ENCODE measurements around the gene TGFBR3L. TPM values are rescaled to one million over a fixed set of nuclear protein-coding genes. Genes with fewer than 3 reads are reported as not detected.

Gene TGFBR3L
- total RNA-seq, 1 donor from 2014 or later = 8.2 TPM

DNA sequence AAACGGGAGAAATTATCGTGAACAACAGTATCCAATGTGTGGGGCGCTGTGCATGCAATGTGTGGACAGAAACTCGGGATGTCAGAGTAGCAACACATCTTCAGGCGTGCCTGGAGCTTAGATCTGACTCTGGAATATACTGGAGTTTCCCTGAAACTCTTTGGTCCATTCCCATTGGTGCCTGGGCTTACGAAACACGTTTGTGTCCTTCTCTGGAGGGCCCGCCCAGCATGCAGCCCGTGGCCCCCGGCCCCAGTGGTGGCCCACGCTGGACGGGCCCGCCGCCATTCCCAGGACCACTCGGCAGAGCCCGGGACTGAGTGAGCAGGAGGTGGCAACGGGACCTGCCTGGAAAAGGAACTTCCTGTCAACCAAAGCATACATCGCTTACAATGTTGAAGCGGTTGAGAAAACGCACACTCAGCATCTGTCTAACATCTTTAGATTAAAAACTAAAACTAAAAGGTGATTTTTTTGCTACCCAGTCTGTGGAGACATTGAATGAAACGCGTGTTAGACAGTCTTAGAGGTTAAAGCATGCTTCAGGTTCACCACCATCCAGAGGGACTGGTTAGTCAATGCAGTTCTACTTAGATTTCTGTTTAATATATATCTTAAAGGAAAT is 48.1 kb downstream of the TGFBR3L start:
- no peaks in the 10 kb centered on the region for H3K9me3 ChIP-seq (replicated peaks)
- peaks cover 77% of the 10 kb centered on the region for H3K36me3 ChIP-seq

DNA sequence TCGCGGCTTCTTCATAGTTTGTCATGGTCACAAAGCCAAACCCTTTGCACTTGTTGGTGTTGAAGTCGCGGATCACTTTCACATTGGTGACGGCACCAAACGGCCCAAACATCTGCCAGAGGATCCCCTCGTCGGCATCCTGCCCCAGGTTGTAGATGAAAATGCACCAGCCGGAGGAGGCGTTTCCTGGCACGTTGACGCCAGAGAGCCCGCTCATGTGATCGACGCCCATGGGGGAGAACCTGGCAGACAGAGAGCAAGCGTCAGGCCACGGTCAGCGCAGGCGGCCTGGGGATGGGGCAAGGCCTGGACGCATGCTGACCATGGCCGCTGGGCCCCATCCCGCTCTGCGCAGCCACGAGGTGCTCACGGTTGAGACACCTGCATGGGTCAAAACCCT is 48.9 kb downstream of the TGFBR3L start:
- intact Hi-C loops (cut with micrococcal nuclease) = no loop called here
- Histone ChIP-seq H3K4me3 (no peak overlapping the region), H3K27me3 (ENCODE audit: low read depth) (no peaks in the 10 kb centered on the region), H3K4me1 (no peaks in the 10 kb centered on the region), H3K9me3 (replicated peaks) (no peaks in the 10 kb centered on the region), H3K27ac (replicated peaks) (no peak overlapping the region), H3K36me3 (peaks cover 75% of the 10 kb centered on the region)
- TF ChIP-seq, protein P1, sequence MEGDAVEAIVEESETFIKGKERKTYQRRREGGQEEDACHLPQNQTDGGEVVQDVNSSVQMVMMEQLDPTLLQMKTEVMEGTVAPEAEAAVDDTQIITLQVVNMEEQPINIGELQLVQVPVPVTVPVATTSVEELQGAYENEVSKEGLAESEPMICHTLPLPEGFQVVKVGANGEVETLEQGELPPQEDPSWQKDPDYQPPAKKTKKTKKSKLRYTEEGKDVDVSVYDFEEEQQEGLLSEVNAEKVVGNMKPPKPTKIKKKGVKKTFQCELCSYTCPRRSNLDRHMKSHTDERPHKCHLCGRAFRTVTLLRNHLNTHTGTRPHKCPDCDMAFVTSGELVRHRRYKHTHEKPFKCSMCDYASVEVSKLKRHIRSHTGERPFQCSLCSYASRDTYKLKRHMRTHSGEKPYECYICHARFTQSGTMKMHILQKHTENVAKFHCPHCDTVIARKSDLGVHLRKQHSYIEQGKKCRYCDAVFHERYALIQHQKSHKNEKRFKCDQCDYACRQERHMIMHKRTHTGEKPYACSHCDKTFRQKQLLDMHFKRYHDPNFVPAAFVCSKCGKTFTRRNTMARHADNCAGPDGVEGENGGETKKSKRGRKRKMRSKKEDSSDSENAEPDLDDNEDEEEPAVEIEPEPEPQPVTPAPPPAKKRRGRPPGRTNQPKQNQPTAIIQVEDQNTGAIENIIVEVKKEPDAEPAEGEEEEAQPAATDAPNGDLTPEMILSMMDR (IDR thresholded peaks at IDR 0.05; ENCODE audit: borderline replicate concordance) = no peak
- DNase-seq = no peak

More for the DNA sequence above, 48.1 kb downstream of the TGFBR3L start:
- Histone ChIP-seq H3K4me1 (no peaks in the 10 kb centered on the region), H3K4me3 (no peak overlapping the region), H3K27me3 (ENCODE audit: low read depth) (no peaks in the 10 kb centered on the region), H3K27ac (replicated peaks) (no peak overlapping the region)
- TF ChIP-seq, protein P1 (IDR thresholded peaks at IDR 0.05; ENCODE audit: borderline replicate concordance) = no peak
- DNase-seq = no peak
- intact Hi-C loops (cut with micrococcal nuclease) = no loop called here

DNA sequence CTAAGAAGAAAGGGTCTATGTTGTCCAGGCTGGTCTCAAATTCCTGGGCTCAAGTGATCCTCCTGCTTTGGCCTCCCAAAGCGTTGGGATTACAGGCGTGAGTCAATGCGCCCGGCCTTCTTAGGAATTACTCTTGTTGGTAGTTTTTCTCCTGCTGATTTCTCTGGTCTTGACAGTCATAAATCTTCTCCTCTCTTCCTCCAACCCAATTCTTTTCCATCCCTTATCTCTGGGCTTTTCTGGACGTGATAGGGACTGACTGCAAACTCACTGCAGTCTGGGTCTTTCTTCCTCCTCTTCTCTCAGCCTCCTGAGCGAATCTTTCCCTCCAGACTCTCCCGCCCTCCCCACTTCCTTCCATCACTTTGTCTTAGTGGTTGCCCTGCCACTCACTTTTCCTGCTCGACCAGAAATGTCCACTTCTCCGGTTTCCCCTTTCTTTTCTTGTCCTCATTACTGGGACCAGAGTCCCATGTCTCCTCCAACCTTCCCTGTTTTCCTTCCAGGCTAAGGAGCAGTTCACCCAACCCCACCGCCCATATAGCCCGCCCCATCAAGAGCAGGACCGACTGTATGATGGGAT is 50.7 kb downstream of the TGFBR3L start:
- H3K4me1 ChIP-seq = peaks cover 3% of the 10 kb centered on the region
- no peaks in the 10 kb centered on the region for H3K9me3 ChIP-seq (replicated peaks)
- peaks cover 82% of the 10 kb centered on the region for H3K36me3 ChIP-seq
- no peaks in the 10 kb centered on the region for H3K27me3 ChIP-seq (ENCODE audit: low read depth)
- no peak overlapping the region for H3K4me3 ChIP-seq
- H3K27ac ChIP-seq (replicated peaks) = no peak overlapping the region
- TF ChIP-seq, protein P1 (IDR thresholded peaks at IDR 0.05; ENCODE audit: borderline replicate concordance) = no peak
- intact Hi-C loops (cut with micrococcal nuclease) = no loop called here
- DNase-seq = no peak

DNA sequence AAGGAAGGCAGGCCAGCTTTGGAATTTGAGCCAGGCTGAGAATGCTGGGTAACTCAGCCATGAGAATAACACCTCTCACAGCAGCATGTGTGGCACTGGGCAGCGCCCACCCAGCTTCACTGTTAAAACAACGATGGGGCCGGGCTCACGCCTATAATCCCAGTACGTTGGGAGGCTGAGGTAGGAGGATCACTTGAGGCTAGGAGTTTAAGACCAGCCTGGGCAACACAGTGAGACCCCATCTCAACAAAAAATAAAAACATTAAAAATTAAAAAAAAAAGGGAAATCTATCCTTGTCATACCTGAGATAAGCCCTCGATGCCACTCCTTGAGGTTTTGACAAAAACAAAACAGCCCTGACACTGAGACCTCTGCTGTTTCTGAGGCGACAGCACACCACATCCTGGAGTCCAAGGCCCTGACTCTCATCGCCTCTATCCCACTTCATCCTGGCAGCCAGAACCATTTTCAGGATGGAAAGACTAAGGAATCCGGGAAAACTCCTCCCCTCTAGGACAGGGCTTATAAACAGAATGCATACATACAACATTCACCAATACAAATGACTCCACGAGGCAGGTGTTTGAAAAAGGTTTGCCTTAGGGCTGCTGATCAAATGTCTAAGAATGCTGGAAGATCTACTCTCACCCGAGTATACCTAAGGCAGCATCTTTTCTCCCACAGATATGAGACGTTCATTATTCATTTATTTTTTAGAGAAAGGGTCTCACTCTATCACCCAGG is 51.5 kb downstream of the TGFBR3L start:
- no peak overlapping the region for H3K27ac ChIP-seq (replicated peaks)
- TF ChIP-seq, protein P1 (IDR thresholded peaks at IDR 0.05; ENCODE audit: borderline replicate concordance) = no peak
- no peaks in the 10 kb centered on the region for H3K9me3 ChIP-seq (replicated peaks)
- intact Hi-C loops (cut with micrococcal nuclease) = no loop called here
- peaks cover 78% of the 10 kb centered on the region for H3K36me3 ChIP-seq
- H3K27me3 ChIP-seq (ENCODE audit: low read depth) = no peaks in the 10 kb centered on the region
- no peak for DNase-seq
- H3K4me3 ChIP-seq = no peak overlapping the region
- H3K4me1 ChIP-seq = peaks cover 3% of the 10 kb centered on the region

DNA sequence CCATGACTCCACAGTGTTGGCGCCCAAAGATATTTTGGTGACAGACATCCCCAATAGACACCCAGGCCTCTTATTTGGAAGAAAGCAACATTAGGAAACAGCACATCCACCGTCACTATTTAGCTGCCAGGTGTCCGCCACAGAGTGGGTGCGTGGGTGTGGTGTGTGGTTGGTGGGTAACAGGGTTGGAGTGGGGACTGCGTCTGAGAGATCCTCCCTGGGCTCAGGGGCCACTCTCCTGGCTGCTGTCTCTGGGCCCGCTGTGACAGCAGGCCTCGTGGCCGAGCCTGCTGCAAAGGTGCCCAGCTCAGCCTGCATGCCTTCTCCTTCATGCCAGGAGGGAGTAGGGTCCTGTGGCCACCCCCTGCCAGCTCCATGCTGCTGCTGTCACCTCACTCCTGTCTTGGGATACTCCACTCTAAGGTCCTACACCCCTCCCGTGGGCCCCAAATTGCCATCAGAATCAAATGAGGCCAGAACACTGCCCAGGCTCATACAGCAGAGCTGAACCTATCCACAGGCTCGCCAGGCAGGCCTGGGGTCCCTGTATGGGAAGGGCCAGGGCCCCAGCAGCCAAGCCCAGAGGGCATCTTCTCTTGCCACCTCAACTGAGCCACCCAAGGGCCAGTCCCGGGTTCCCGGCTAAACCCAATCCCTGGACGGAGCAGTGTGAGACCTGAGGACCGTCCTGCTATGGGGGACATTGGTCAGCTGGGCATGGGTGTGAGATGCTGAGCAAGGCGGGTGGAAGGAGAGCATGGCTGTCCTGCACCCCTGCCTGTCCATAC is 53.6 kb downstream of the TGFBR3L start:
- H3K4me1 ChIP-seq = peaks cover 5% of the 10 kb centered on the region
- TF ChIP-seq, protein P1 (IDR thresholded peaks at IDR 0.05; ENCODE audit: borderline replicate concordance) = no peak
- H3K4me3 ChIP-seq = no peak overlapping the region
- no peaks in the 10 kb centered on the region for H3K27me3 ChIP-seq (ENCODE audit: low read depth)
- H3K9me3 ChIP-seq (replicated peaks) = no peaks in the 10 kb centered on the region
- no peak overlapping the region for H3K27ac ChIP-seq (replicated peaks)
- intact Hi-C loops (cut with micrococcal nuclease) = no loop called here
- DNase-seq = no peak
- peaks cover 78% of the 10 kb centered on the region for H3K36me3 ChIP-seq

Data from left ventricle myocardium inferior (tissue), 1 donor.